MM.1S (cell line): ENCODE measurements around the gene STAMBPL1.

Source experiments
- DNase-seq: peaks from one replicate; pipeline ENCODE4 v3.0.0-alpha.2; 2015
- H2AFZ ChIP-seq: fragments of 300-600 bp; sonication (generic); 2 replicates; pipeline ENCODE4 v1.6.0; 2016; ENCODE audit warnings: antibody characterized with exemption, low read length
- H3F3A ChIP-seq: fragments of 300-600 bp; sonication (generic); 2 replicates; pipeline ENCODE4 v1.6.1; 2016; ENCODE audit warnings: mild to moderate bottlenecking, antibody characterized with exemption, low read length, moderate library complexity, mixed read lengths; ENCODE audit not compliant: insufficient read depth
- H3K27ac ChIP-seq: fragments of 300-600 bp; sonication (generic); 2 replicates; pipeline ENCODE4 v1.5.1; 2016; ENCODE audit warnings: mild to moderate bottlenecking, low read length
- H3K27me3 ChIP-seq: fragments of 300-600 bp; sonication (generic); replicated peaks from 2 replicates; pipeline ENCODE4 v1.6.0; 2016; ENCODE audit warnings: low read length; ENCODE audit not compliant: insufficient read depth
- H3K36me3 ChIP-seq: fragments of 300-600 bp; sonication (generic); replicated peaks from 2 replicates; pipeline ENCODE4 v1.6.1; 2016; ENCODE audit warnings: mild to moderate bottlenecking, low read length, mixed read lengths; ENCODE audit not compliant: insufficient read depth
- H3K4me1 ChIP-seq: fragments of 300-600 bp; sonication (generic); 2 replicates; pipeline ENCODE4 v1.6.1; 2016; ENCODE audit warnings: low read length, mixed read lengths
- H3K4me2 ChIP-seq: fragments of 300-600 bp; sonication (generic); 2 replicates; pipeline ENCODE4 v1.6.0; 2016; ENCODE audit warnings: low read depth, low read length
- H3K4me3 ChIP-seq: fragments of 300-600 bp; sonication (generic); 2 replicates; pipeline ENCODE4 v1.5.1; 2016; ENCODE audit warnings: low read length, mixed read lengths
- H3K79me2 ChIP-seq: fragments of 300-600 bp; sonication (generic); 2 replicates; pipeline ENCODE4 v1.6.1; 2016; ENCODE audit warnings: mixed run types, low read length, mixed read lengths
- H3K9ac ChIP-seq: fragments of 300-600 bp; sonication (generic); 2 replicates; pipeline ENCODE4 v1.6.1; 2016; ENCODE audit warnings: low read length, mixed read lengths
- H3K9me2 ChIP-seq: fragments of 300-600 bp; sonication (generic); replicated peaks from 2 replicates; pipeline ENCODE4 v1.6.1; 2016; ENCODE audit warnings: mild to moderate bottlenecking, low read length, mixed read lengths; ENCODE audit not compliant: insufficient read depth
- H3K9me3 ChIP-seq: fragments of 300-600 bp; sonication (generic); replicated peaks from 2 replicates; pipeline ENCODE4 v1.6.1; 2016; ENCODE audit warnings: mild to moderate bottlenecking, low read length, mixed read lengths; ENCODE audit not compliant: insufficient read depth
- H4K20me1 ChIP-seq: fragments of 300-600 bp; sonication (generic); 2 replicates; pipeline ENCODE4 v1.6.1; 2016; ENCODE audit warnings: mild to moderate bottlenecking, low read length, moderate library complexity, mixed read lengths; ENCODE audit not compliant: insufficient read depth
- CTCF ChIP-seq: fragments of 300-600 bp; sonication (generic); IDR thresholded peaks from 2 replicates; pipeline ENCODE4 v1.5.1; 2016; ENCODE audit warnings: antibody characterized with exemption, low read length, mixed read lengths
- EZH2 ChIP-seq: fragments of 300-600 bp; sonication (generic); optimal IDR thresholded peaks from 2 replicates; pipeline ENCODE3; 2017; ENCODE audit warnings: low read depth, mild to moderate bottlenecking, antibody characterized with exemption, low read length, mixed read lengths
- EZH2phosphoT487 ChIP-seq: fragments of 300-600 bp; sonication (generic); IDR thresholded peaks from 2 replicates; pipeline ENCODE4 v1.6.1; 2018; ENCODE audit warnings: antibody characterized with exemption, low read length

Gene STAMBPL1

GRCh38 chr10:88832376-88832775 is 47.7 kb upstream of the STAMBPL1 start:
- no peaks in the 10 kb centered on the region for H3K79me2 ChIP-seq
- no peaks in the 10 kb centered on the region for H3K27me3 ChIP-seq
- no peaks in the 10 kb centered on the region for H3K36me3 ChIP-seq
- H3K4me1 ChIP-seq: no peaks in the 10 kb centered on the region
- H3K4me3 ChIP-seq: no peak overlapping the region
- no peak overlapping the region for H2AFZ ChIP-seq
- no peak overlapping the region for H3K4me2 ChIP-seq
- H3K9me2 ChIP-seq: no peaks in the 10 kb centered on the region
- no peak for DNase-seq
- no peak overlapping the region for H3K9ac ChIP-seq
- no peak overlapping the region for H3K27ac ChIP-seq
- H3F3A ChIP-seq: no peaks in the 10 kb centered on the region
- H3K9me3 ChIP-seq: no peaks in the 10 kb centered on the region
- H4K20me1 ChIP-seq: no peaks in the 10 kb centered on the region
- no peak for TF ChIP-seq CTCF
- TF ChIP-seq EZH2phosphoT487: no peak
- TF ChIP-seq EZH2: no peak

GRCh38 chr10:88833156-88833555 is 46.9 kb upstream of the STAMBPL1 start:
- no peaks in the 10 kb centered on the region for H3K36me3 ChIP-seq
- H3F3A ChIP-seq: no peaks in the 10 kb centered on the region
- H3K79me2 ChIP-seq: no peaks in the 10 kb centered on the region
- H3K27me3 ChIP-seq: no peaks in the 10 kb centered on the region
- no peak for DNase-seq
- no peak overlapping the region for H2AFZ ChIP-seq
- TF ChIP-seq EZH2 (no peak), CTCF (no peak), EZH2phosphoT487 (no peak)
- H3K9me2 ChIP-seq: no peaks in the 10 kb centered on the region
- no peak overlapping the region for H3K9ac ChIP-seq
- H3K4me1 ChIP-seq: no peaks in the 10 kb centered on the region
- no peaks in the 10 kb centered on the region for H4K20me1 ChIP-seq
- no peaks in the 10 kb centered on the region for H3K9me3 ChIP-seq
- H3K4me2 ChIP-seq: no peak overlapping the region
- H3K27ac ChIP-seq: no peak overlapping the region
- H3K4me3 ChIP-seq: no peak overlapping the region

DNA sequence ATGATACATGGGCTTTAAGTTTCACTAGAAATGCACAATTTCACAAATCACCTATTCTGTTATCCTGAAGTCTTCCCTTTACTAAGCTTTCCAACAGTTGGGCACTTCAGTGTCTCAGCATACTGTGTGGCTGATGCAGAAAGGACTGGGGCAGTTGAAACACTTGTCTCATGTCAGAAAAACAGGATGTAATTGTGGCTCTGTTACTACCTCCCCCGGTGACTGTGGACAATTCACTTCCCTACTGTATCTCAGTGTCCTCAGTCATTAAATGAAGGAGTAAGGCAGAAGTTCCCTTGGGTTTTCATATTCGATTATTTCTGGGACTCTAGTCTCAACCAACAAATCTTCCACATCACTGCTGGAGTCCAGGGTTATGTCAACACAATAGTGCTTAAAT is 46.3 kb upstream of the STAMBPL1 start:
- H3K9me2 ChIP-seq: no peaks in the 10 kb centered on the region
- no peaks in the 10 kb centered on the region for H3K27me3 ChIP-seq
- H3K9ac ChIP-seq: no peak overlapping the region
- H3K4me2 ChIP-seq: no peak overlapping the region
- no peaks in the 10 kb centered on the region for H4K20me1 ChIP-seq
- no peak for DNase-seq
- no peaks in the 10 kb centered on the region for H3K79me2 ChIP-seq
- no peaks in the 10 kb centered on the region for H3K4me1 ChIP-seq
- no peak overlapping the region for H3K27ac ChIP-seq
- H2AFZ ChIP-seq: no peak overlapping the region
- no peaks in the 10 kb centered on the region for H3F3A ChIP-seq
- no peak for TF ChIP-seq EZH2
- no peak for TF ChIP-seq CTCF
- TF ChIP-seq EZH2phosphoT487: no peak
- no peak overlapping the region for H3K4me3 ChIP-seq
- H3K36me3 ChIP-seq: no peaks in the 10 kb centered on the region
- H3K9me3 ChIP-seq: no peaks in the 10 kb centered on the region
